SJSA1 (cell line): ENCODE data around the gene POU5F2. TPM values are rescaled to one million over a fixed set of nuclear protein-coding genes. Genes with fewer than 3 reads are reported as not detected.

ENCODE experiments used
- DNase-seq, 2 experiments: peaks; one replicate each; pipeline ENCODE4 v3.0.0-alpha.2; 2015 to 2020; ENCODE audit warnings: low spot score in 2 of 2, low read depth in 1 of 2
- H3K27ac ChIP-seq: fragments of 250-450 bp; sonication (Bioruptor Pico); 2 replicates; pipeline ENCODE4 v1.5.1; 2020; ENCODE audit warnings: mild to moderate bottlenecking, moderate library complexity
- H3K27me3 ChIP-seq: fragments of 250-450 bp; sonication (Bioruptor Pico); replicated peaks from 2 replicates; pipeline ENCODE4 v1.5.1; 2020; ENCODE audit warnings: mild to moderate bottlenecking, moderate library complexity
- H3K36me3 ChIP-seq: fragments of 250-450 bp; sonication (Bioruptor Pico); 2 replicates; pipeline ENCODE4 v1.5.1; 2020; ENCODE audit warnings: mild to moderate bottlenecking
- H3K4me1 ChIP-seq: fragments of 250-450 bp; sonication (Bioruptor Pico); replicated peaks from 2 replicates; pipeline ENCODE4 v1.6.1; 2021; ENCODE audit warnings: mild to moderate bottlenecking
- H3K4me3 ChIP-seq: fragments of 250-450 bp; sonication (Bioruptor Pico); 2 replicates; pipeline ENCODE4 v1.5.1; 2020; ENCODE audit warnings: mild to moderate bottlenecking
- H3K9me3 ChIP-seq: fragments of 250-450 bp; sonication (Bioruptor Pico); replicated peaks from 2 replicates; pipeline ENCODE4 v1.5.1; 2020; ENCODE audit warnings: mild to moderate bottlenecking
- total RNA-seq: library from RNA; depleted of rRNA; stranded (reverse); fragments of >200 nt; shearing (Covaris generic); gene quantifications from 2 replicates; pipeline ENCODE4 v1.2.3, GENCODE V29; 2014

Gene POU5F2
- total RNA-seq, 1 experiment from 2014 or later = 0.26 TPM

DNA sequence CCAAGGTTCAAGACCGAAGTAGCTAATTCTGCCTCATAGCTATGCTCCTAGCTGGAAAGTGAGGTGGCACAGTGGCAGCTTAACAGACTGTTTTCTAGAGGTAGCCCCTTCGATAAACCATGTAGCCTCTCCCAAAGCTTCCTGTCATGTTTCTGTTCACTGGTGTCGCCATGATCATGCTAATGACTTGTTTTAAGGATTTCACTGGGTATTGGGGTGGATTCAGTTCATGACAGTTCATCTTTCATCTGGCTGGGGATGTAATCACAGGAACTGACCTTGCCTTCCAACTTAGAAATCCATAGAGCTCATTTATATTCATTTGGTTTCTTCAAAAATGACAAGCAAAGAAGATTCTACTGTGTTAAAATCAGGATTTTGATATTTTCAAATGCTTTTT lies 9.4 kb downstream of the POU5F2 start:
- H3K27ac ChIP-seq = no peak overlapping the region
- no peaks in the 10 kb centered on the region for H3K9me3 ChIP-seq
- H3K4me1 ChIP-seq = no peaks in the 10 kb centered on the region
- H3K4me3 ChIP-seq = no peak overlapping the region
- no peaks in the 10 kb centered on the region for H3K27me3 ChIP-seq
- H3K36me3 ChIP-seq = no peaks in the 10 kb centered on the region
- no peak for DNase-seq

DNA sequence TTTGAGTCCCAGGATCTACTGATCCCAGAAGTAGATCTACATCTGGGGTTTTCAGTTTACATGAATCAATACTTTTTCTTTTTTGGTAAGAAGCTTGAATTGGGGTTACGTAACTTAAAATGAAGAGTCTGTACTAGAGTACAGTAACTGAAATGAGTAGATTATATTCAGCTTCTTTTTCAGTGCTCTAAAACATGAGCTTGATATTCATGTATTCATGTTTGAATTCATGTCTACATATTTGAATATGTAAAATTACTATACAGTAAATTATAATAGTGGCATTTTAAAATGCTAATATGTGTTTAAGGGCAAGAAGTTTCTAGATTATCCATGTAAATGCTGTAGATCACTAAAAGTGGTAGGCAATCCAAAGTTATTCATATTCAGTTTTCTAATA lies 14.8 kb downstream of the POU5F2 start:
- no peak for DNase-seq
- no peak overlapping the region for H3K4me3 ChIP-seq
- H3K36me3 ChIP-seq = no peaks in the 10 kb centered on the region
- no peaks in the 10 kb centered on the region for H3K9me3 ChIP-seq
- H3K4me1 ChIP-seq = no peaks in the 10 kb centered on the region
- H3K27ac ChIP-seq = no peak overlapping the region
- no peaks in the 10 kb centered on the region for H3K27me3 ChIP-seq

DNA sequence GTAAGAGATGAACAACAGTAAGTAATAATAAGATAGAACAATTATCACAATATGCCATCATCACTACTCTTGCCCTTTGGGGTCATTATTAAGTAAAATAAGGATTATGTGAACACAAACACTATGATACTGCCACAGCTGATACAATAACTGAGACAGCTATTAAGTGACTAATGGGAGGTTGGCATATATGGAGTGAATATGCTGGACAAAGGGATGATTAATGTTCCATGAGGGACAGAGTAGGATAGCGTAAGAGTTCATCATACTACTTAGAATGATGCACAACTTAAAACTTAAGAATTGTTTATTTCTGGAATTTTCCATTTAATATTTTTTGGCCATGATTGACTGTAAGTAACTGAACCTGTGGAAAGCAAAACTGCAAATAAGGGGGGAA lies 16.6 kb downstream of the POU5F2 start:
- DNase-seq = no peak
- Histone ChIP-seq H3K9me3 (no peaks in the 10 kb centered on the region), H3K4me1 (no peaks in the 10 kb centered on the region), H3K4me3 (no peak overlapping the region), H3K27ac (no peak overlapping the region), H3K36me3 (no peaks in the 10 kb centered on the region), H3K27me3 (no peaks in the 10 kb centered on the region)

DNA sequence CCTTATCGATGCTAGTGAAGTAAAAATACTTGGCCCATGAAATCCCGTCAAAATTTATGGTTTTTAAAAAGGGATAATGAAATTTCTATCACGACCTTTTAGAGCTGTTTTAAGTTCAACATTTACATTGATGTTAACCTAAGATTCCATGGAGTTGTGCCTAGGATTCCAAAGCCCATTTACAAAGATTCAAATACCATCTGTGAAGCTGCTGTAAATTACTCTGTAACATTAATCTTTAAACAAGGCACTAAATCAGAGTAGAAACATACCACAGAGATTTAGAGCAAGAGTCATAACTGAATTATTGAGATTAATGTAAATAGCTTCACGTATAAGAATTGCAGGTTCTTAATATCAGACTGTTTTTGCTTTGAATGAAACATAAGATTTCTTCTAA lies 17.7 kb downstream of the POU5F2 start:
- DNase-seq = no peak
- no peak overlapping the region for H3K4me3 ChIP-seq
- H3K9me3 ChIP-seq = no peaks in the 10 kb centered on the region
- H3K27me3 ChIP-seq = no peaks in the 10 kb centered on the region
- H3K4me1 ChIP-seq = no peaks in the 10 kb centered on the region
- no peak overlapping the region for H3K27ac ChIP-seq
- no peaks in the 10 kb centered on the region for H3K36me3 ChIP-seq

DNA sequence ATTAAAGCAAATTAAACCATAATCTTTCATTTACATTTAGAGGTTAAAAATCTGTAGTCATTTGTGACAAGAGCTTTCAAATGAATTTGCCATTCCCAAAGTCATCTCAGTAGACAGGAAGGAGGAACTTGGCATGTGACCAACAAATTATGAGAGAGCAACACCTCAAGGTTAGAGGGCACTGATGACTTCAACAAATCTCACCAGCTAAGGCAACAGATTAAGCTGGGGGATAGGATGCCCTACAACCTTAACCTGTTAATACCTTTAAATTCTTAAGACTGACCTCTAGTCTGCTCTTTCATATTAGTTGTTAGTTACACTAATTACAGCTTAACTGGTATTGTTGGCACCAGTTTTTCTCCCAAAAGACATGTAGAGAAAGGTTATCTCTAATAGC lies 18.4 kb downstream of the POU5F2 start:
- DNase-seq = no peak
- H3K27ac ChIP-seq = no peak overlapping the region
- no peaks in the 10 kb centered on the region for H3K36me3 ChIP-seq
- no peak overlapping the region for H3K4me3 ChIP-seq
- no peaks in the 10 kb centered on the region for H3K4me1 ChIP-seq
- H3K9me3 ChIP-seq = no peaks in the 10 kb centered on the region
- H3K27me3 ChIP-seq = no peaks in the 10 kb centered on the region

DNA sequence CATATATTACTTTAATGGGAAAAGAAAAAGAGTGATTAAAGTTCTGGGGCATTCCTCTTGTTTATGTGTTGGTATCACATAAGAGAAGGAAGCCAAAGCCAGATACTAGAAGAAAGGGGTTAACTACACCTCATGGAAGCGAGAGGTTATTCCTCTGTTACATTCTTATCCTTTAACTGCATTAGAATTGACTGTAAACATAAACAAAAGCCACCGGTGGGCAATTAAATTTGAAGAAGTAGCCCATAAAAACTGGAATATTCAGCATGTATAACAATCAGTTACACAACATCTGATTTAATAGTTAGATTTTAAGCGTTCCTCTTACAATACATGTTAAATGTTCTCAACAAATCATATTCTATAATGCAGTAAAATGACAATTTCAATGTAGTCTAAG lies 18.8 kb downstream of the POU5F2 start:
- no peaks in the 10 kb centered on the region for H3K27me3 ChIP-seq
- H3K36me3 ChIP-seq = no peaks in the 10 kb centered on the region
- no peak for DNase-seq
- H3K4me3 ChIP-seq = no peak overlapping the region
- no peaks in the 10 kb centered on the region for H3K9me3 ChIP-seq
- no peaks in the 10 kb centered on the region for H3K4me1 ChIP-seq
- H3K27ac ChIP-seq = no peak overlapping the region

DNA sequence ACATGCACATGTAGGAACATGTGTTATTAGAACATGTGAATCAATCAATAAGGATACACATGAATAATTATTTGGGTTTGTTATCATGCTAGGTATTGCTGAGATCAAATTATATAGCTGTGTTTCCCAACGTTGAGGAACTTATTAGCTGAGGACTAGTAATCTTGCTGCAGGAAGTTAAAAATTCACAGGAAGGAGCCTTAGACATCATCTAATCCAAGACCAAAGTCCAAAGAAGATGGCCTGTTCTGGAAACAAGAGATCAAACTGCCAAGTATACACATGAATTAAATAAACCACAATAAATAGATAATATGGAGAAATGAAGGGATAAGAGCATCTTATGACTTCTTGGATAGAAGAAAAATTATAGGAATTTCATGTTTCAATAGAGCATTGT lies 19.9 kb downstream of the POU5F2 start:
- Histone ChIP-seq H3K27me3 (no peaks in the 10 kb centered on the region), H3K4me1 (no peaks in the 10 kb centered on the region), H3K36me3 (no peaks in the 10 kb centered on the region), H3K9me3 (no peaks in the 10 kb centered on the region), H3K4me3 (no peak overlapping the region), H3K27ac (no peak overlapping the region)
- no peak for DNase-seq

DNA sequence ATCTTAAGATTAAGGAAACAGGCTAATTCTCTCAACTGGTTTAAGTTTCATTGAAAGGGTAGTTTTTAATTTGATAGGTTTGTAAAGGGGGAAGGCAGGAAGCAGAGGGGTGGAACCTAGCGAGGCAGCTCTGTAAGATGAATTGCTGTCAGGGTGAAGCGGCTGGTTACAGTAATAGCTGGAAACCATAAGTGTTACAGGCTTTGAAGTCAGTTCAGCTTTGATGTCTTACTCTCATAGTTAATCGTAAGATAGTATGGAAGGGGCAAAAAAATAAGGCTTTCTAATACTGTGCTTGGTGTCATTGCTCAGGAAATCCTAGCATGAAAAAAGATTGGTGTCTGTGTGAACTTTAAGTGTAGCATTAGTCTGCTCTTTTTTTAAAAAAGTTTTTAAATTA lies 20.3 kb downstream of the POU5F2 start:
- no peaks in the 10 kb centered on the region for H3K36me3 ChIP-seq
- no peaks in the 10 kb centered on the region for H3K9me3 ChIP-seq
- no peak for DNase-seq

DNA sequence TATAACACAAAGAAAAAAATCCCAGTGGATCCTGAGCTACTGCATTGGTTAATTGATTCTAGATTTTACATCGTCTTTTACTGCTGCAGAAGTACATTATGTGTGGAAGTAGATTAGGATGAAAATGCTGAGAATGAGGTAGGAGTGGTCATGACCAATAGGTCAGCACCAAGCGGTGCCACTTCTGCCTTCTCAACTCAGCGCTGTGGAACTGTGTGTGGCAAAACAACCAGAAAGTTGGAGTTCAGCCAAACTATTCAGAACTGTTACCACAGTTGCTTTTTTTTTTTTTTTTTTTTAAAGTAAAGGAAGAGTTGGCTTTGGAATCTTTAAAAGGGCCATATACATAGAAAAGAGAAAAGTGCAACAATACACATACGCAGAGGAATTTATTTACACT lies 24.2 kb downstream of the POU5F2 start:
- Histone ChIP-seq H3K36me3 (no peaks in the 10 kb centered on the region), H3K27me3 (no peaks in the 10 kb centered on the region; the same call in 1 of the 2 replicates), H3K4me3 (no peak overlapping the region), H3K4me1 (no peaks in the 10 kb centered on the region), H3K9me3 (no peaks in the 10 kb centered on the region), H3K27ac (no peak overlapping the region)
- peak; percentile 47 to 51 for DNase-seq

More for the DNA sequence above, 20.3 kb downstream of the POU5F2 start:
- no peak overlapping the region for H3K27ac ChIP-seq
- H3K4me1 ChIP-seq = no peaks in the 10 kb centered on the region
- H3K27me3 ChIP-seq = no peaks in the 10 kb centered on the region
- H3K4me3 ChIP-seq = no peak overlapping the region

DNA sequence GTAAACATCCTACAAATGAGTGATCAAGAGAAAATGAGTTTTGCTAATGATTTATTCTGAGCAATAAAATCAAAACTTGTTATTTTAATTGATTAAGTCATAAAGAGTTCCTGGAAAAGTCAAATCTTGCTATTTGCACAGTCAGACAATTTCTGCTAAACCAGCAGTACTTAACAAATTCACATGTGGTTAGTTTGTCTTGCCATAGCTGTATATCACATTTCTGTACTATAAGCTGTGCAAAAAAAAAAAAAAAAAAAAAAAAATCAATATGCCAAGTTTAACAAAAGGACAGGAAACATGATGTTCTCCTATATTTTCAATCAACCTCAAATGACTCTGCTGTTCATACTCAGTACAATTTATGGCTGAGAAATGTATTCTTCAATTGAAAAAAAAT lies 24.9 kb downstream of the POU5F2 start:
- no peaks in the 10 kb centered on the region for H3K9me3 ChIP-seq
- DNase-seq = no peak
- no peaks in the 10 kb centered on the region for H3K4me1 ChIP-seq

DNA sequence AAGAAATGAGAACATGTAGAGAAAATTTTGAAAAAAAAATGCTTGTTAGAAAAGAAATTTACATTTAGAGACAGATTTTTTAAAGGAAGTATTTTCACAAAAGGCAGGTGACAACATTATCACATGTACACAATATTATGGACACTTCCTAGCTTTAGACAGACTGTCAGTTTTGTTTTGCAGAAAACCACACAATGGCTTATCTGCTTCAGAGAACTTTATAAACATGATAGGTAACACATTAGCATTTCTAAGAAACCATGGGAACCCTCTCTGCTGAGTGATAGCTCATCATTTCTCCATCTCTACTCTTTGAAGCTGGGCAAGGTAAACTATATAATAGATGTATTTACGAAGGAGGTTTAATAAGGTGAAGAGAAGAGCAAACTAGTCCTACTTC lies 25.6 kb downstream of the POU5F2 start:
- H3K9me3 ChIP-seq = no peaks in the 10 kb centered on the region
- no peaks in the 10 kb centered on the region for H3K4me1 ChIP-seq
- H3K36me3 ChIP-seq = no peaks in the 10 kb centered on the region
- no peak overlapping the region for H3K27ac ChIP-seq
- H3K27me3 ChIP-seq = no peaks in the 10 kb centered on the region; the same call in 1 of the 2 replicates
- DNase-seq = no peak
- H3K4me3 ChIP-seq = no peak overlapping the region

More for the DNA sequence above, 24.9 kb downstream of the POU5F2 start:
- H3K36me3 ChIP-seq = no peaks in the 10 kb centered on the region
- no peak overlapping the region for H3K27ac ChIP-seq
- no peak overlapping the region for H3K4me3 ChIP-seq
- H3K27me3 ChIP-seq = no peaks in the 10 kb centered on the region; the same call in 1 of the 2 replicates

DNA sequence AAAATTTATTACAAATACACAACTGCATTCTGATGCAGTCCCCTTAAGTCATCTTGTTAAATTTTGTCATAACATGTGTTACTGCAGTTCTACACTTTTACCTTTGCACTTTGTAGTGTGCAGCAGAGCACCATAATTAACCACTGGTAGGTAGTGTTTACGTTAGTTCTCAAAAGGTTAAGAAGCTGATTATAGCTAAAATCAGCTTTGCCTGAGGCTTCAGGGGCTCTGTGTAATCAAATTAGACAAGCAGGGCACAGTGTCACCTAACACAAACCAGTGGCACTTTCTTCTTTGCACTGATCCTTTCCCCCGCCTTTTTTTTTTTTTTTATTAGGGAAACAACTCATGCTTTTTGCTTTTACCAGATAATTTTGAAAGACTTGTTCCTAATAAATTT lies 26.1 kb downstream of the POU5F2 start:
- H3K4me3 ChIP-seq = no peak overlapping the region
- no peaks in the 10 kb centered on the region for H3K9me3 ChIP-seq
- H3K27me3 ChIP-seq = no peaks in the 10 kb centered on the region; the same call in 1 of the 2 replicates
- no peak overlapping the region for H3K27ac ChIP-seq
- no peaks in the 10 kb centered on the region for H3K36me3 ChIP-seq
- no peak for DNase-seq
- no peaks in the 10 kb centered on the region for H3K4me1 ChIP-seq

DNA sequence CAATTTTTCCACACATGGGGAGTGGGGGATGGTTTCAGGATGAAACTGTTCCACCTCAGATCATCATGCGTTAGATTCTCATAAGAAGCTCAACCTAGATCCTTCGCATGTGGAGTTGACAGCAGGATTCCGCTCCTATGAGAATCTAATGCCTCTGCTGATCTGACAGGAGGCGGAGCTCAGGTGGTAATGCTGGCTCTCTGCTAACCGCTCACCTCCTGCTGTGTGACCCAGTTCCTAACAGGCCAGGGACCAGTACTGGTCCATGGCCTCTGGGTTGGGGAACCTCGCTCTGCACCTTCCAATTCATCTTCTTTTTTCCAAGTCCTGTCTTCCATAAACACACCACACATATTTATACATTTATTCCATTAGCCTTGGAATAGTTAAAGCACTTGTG lies 33.0 kb downstream of the POU5F2 start:
- H3K27me3 ChIP-seq = no peaks in the 10 kb centered on the region
- no peaks in the 10 kb centered on the region for H3K36me3 ChIP-seq
- H3K4me1 ChIP-seq = 0 out of 2 replicates have a peak, but pooled peaks cover 5% of the 10 kb centered on the region
- H3K4me3 ChIP-seq = no peak overlapping the region
- no peaks in the 10 kb centered on the region for H3K9me3 ChIP-seq
- no peak overlapping the region for H3K27ac ChIP-seq
- DNase-seq = no peak

DNA sequence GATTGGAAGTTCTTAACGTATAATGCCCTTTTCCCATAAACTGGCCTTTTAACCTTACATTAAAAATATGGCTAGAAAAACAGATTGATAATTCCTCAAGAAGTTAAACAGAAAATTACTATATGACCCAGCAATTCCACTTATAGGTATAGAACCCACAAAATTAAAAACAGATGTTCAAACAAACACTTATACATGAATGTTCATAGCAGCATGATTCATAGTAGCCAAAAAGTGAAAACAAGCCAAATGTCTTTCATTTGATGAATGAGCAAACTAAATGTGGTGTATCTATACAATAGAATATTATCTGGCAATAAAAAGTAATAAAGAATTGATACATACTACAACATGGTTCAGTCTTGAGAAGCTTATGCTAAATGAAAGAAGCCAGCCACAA lies 35.5 kb downstream of the POU5F2 start:
- Histone ChIP-seq H3K27ac (no peak overlapping the region), H3K9me3 (no peaks in the 10 kb centered on the region), H3K4me3 (no peak overlapping the region), H3K36me3 (no peaks in the 10 kb centered on the region), H3K27me3 (no peaks in the 10 kb centered on the region), H3K4me1 (0 out of 2 replicates have a peak, but pooled peaks cover 5% of the 10 kb centered on the region)
- no peak for DNase-seq

DNA sequence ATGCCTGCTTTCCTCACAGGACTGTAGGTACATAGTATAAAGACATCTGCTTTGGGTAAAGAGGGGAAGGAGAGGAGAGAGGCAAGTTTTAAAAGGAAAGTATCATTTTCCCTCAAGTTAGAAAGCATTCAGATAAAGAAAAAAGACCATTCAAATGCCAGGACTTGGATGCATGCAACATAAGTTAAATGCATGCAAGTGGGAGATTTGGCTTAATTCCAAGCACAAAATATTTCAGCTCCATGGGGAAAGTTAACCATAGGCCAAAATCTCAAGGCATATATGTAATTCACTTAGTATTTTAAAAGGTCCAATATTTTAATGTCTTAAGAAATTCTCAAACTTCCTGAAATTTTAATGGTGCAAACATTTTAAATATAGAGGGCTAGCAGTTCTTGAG lies 36.4 kb downstream of the POU5F2 start:
- no peaks in the 10 kb centered on the region for H3K9me3 ChIP-seq
- no peak for DNase-seq
- H3K36me3 ChIP-seq = no peaks in the 10 kb centered on the region

More for the DNA sequence above, 36.4 kb downstream of the POU5F2 start:
- H3K27ac ChIP-seq = no peak overlapping the region
- no peaks in the 10 kb centered on the region for H3K27me3 ChIP-seq
- 0 out of 2 replicates have a peak, but pooled peaks cover 5% of the 10 kb centered on the region for H3K4me1 ChIP-seq
- no peak overlapping the region for H3K4me3 ChIP-seq
